Kidney epithelial cell (primary cell): ENCODE measurements around the gene MDK. TPM values are rescaled to one million over a fixed set of nuclear protein-coding genes. Genes with fewer than 3 reads are reported as not detected.

Source experiments
- DNase-seq: peaks from one replicate; pipeline ENCODE4 v3.0.0-alpha.2; 2010; ENCODE audit warnings: low read depth
- H3K27me3 ChIP-seq: 2 replicates; pipeline ENCODE4 v1.6.0; 2011; ENCODE audit warnings: low read length; ENCODE audit not compliant: control insufficient read depth, insufficient read depth
- H3K36me3 ChIP-seq: 2 replicates; pipeline ENCODE4 v1.5.1; 2011; ENCODE audit warnings: low read length; ENCODE audit not compliant: control insufficient read depth, insufficient read depth
- H3K4me3 ChIP-seq: 2 replicates; pipeline ENCODE4 v1.5.1; 2011; ENCODE audit warnings: low read depth, mild to moderate bottlenecking, control low read depth, low read length
- CTCF ChIP-seq: IDR thresholded peaks from 2 replicates; pipeline ENCODE4 v1.5.1; 2011; ENCODE audit warnings: mild to moderate bottlenecking, moderate library complexity, low read length, control low read depth, inconsistent platforms; ENCODE audit not compliant: insufficient read depth, poor library complexity, severe bottlenecking
- total RNA-seq: library from RNA; depleted of rRNA; stranded (reverse); fragments of >200 nt; gene quantifications from 2 replicates; pipeline ENCODE4 v1.2.3, GENCODE V29; 2015

The MDK gene
- total RNA-seq, 1 donor from 2014 or later, result 805 TPM

DNA sequence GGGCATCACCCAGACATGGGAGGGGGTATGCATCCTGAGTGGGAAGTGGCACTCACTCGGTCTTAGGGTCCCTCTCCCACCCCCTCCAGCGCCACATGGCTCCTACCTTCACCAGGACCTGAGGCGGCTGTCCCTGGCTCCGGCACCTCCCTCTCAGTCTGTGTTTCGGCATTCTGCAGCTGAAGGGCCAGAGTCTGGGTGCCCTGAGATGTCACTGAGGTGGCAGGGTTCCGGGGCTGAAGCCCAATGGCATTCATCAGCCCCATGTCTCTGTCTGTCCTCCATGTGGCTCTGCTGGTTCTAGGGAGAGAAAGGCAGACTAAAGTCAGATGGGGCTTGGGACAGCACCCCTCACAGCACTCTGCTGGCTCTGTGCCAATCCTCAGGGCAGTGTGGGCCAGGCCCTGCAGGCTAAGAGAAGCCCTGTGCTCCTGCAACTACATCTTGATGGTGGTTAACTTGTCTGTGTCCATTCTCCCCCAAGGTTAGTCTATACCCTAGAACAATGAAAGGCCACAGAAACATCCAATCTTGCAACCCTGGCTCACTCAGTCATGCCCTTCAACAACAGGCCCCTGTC is 27.0 kb downstream of the MDK start:
- Histone ChIP-seq H3K4me3 (no peak overlapping the region), H3K27me3 (no peaks in the 10 kb centered on the region), H3K36me3 (peaks cover 2% of the 10 kb centered on the region)
- DNase-seq, result no peak
- no peak for TF ChIP-seq CTCF

DNA sequence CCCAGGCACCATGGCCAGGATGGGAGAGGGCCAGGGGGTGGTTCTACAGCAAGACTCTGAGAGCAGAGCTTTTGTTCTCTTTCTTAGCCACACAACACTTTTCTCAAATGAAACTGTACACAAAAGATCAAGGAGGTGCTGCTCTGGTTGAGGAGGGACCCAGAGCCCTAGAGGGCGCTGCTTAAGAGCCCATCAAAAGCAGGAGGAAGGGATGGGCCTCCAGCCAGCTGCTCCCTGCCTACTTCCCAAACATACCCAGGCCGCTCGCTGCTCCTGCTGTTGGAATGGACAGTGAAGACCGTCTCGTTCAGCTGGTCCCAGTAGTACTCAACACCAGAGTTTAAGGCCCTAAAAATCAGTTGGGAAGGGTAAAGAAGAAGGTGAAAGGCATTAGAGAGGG is 28.6 kb downstream of the MDK start:
- TF ChIP-seq CTCF, result peak; percentile 8
- H3K36me3 ChIP-seq, result peaks cover 3% of the 10 kb centered on the region
- DNase-seq, result no peak
- H3K27me3 ChIP-seq, result no peaks in the 10 kb centered on the region
- no peak overlapping the region for H3K4me3 ChIP-seq

- H3K27me3 ChIP-seq, result no peaks in the 10 kb centered on the region
- no peak for DNase-seq
- TF ChIP-seq CTCF, result no peak
Measured at GRCh38 chr11:46413760-46414465, 32.4 kb downstream of the MDK start.

DNA sequence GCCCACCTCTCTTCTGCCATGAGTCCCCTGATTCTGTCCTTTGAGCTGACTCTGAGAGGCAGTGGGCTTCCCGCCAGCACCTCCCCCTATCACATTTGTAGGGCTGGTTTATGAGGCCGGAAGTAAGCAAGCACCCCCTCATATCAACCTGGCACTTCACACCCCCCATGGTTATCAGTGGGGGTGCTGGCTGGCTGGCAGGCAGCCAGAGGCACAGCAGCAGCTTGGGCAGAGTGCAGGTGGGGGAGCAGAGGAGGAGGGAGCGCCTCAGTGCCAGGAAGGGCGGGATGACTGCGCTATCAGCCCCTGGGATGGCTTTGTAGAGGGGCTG is 33.0 kb downstream of the MDK start:
- DNase-seq, result no peak
- no peak overlapping the region for H3K4me3 ChIP-seq
- peaks cover 5% of the 10 kb centered on the region for H3K36me3 ChIP-seq
- TF ChIP-seq CTCF, result no peak
- H3K27me3 ChIP-seq, result no peaks in the 10 kb centered on the region

More at GRCh38 chr11:46413760-46414465, 32.4 kb downstream of the MDK start:
- H3K36me3 ChIP-seq, result peaks cover 5% of the 10 kb centered on the region
- H3K4me3 ChIP-seq, result no peak overlapping the region

- DNase-seq, result no peak
- Histone ChIP-seq H3K4me3 (no peak overlapping the region), H3K27me3 (no peaks in the 10 kb centered on the region), H3K36me3 (peaks cover 5% of the 10 kb centered on the region)
- no peak for TF ChIP-seq CTCF
Measured at GRCh38 chr11:46414879-46415278, 33.4 kb downstream of the MDK start.

- Histone ChIP-seq H3K4me3 (no peak overlapping the region), H3K36me3 (peaks cover 3% of the 10 kb centered on the region), H3K27me3 (no peaks in the 10 kb centered on the region)
- TF ChIP-seq CTCF, result no peak
- no peak for DNase-seq
Measured at GRCh38 chr11:46417711-46418110, 36.2 kb downstream of the MDK start.
